ENCODE results near the gene TRMT1.

The TRMT1 gene

DNA sequence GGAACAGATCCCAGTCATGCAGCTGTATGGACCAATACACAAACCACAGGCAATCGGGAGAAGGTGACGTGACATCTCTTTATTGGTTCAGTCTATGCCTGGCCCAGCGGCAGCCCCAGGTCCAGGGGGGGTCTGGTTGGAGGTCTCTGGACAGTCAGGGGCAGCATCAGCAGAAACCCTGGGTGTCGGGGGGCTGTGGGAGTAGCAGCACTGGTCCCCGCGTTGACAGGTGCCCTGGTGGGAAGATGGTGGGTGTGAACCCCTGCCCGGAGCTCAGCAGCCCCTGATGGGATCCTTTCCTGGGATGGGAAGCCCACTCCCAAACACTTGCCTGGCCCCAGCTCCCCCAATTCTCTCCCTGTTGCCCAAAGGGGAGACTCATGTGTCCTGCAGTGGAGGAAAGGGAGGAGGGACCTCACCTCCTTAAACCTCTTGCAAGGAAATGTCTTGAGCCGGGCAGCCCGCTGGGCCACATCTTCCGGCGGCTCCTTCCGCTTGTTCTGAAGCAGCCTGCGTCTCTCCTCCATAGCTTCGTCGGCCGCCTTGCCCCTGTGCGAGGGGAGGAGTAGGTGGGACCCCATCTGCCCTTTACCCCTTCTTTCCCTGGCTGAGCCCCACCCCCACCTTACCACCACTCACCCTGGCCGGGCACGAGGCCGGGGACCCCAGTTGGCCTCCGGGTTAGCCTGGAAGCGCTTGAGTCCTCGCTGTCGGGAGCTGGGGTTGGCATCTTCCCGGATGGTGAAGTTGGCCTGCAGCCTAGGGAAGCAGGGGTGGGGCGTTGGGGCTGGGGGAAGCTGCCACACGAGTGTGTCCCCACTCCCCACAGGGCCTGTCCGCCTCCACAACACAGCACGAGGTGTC, 11.5 kb downstream of the TRMT1 start:
- Histone ChIP-seq H3F3A (ENCODE audit: low read depth) (peaks cover 13% of the 10 kb centered on the region), H3K9me2 (replicated peaks; ENCODE audit: low read depth, low read length) (no peaks in the 10 kb centered on the region), H3K4me2 (ENCODE audit: low read depth, low read length, poor library complexity, severe bottlenecking) (peak overlapping the region; percentile 90), H2AFZ (ENCODE audit: low read length) (peak overlapping the region; percentile 52; the same call in 1 of the 2 replicates), H4K20me1 (ENCODE audit: insufficient read depth, low read length, poor library complexity, severe bottlenecking) (peaks cover 24% of the 10 kb centered on the region), H3K27me3 (ENCODE audit: insufficient read depth, low read length, poor library complexity, severe bottlenecking) (peaks cover 19% of the 10 kb centered on the region), H3K36me3 (ENCODE audit: insufficient read depth, low read length) (peaks cover 14% of the 10 kb centered on the region), H3K4me3 (ENCODE audit: low read length, poor library complexity, severe bottlenecking) (peak overlapping the region; percentile 82), H3K79me2 (ENCODE audit: insufficient read depth, low read length) (peaks cover 66% of the 10 kb centered on the region), H3K9ac (ENCODE audit: low read depth, low read length, poor library complexity, severe bottlenecking) (peak overlapping the region; percentile 100), H3K9me3 (ENCODE audit: insufficient read depth, low read depth, low read length) (no peaks in the 10 kb centered on the region), H3K4me1 (ENCODE audit: insufficient read depth, low read length, poor library complexity, severe bottlenecking) (peaks cover 12% of the 10 kb centered on the region)
- TF ChIP-seq, protein P1, sequence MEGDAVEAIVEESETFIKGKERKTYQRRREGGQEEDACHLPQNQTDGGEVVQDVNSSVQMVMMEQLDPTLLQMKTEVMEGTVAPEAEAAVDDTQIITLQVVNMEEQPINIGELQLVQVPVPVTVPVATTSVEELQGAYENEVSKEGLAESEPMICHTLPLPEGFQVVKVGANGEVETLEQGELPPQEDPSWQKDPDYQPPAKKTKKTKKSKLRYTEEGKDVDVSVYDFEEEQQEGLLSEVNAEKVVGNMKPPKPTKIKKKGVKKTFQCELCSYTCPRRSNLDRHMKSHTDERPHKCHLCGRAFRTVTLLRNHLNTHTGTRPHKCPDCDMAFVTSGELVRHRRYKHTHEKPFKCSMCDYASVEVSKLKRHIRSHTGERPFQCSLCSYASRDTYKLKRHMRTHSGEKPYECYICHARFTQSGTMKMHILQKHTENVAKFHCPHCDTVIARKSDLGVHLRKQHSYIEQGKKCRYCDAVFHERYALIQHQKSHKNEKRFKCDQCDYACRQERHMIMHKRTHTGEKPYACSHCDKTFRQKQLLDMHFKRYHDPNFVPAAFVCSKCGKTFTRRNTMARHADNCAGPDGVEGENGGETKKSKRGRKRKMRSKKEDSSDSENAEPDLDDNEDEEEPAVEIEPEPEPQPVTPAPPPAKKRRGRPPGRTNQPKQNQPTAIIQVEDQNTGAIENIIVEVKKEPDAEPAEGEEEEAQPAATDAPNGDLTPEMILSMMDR (conservative IDR thresholded peaks at IDR 0.05; ENCODE audit: low read length), result peak; percentile 34; the same call in 1 of the 2 replicates
- no peak for TF ChIP-seq EZH2phosphoT487 (IDR thresholded peaks at IDR 0.05; ENCODE audit: borderline replicate concordance)

DNA sequence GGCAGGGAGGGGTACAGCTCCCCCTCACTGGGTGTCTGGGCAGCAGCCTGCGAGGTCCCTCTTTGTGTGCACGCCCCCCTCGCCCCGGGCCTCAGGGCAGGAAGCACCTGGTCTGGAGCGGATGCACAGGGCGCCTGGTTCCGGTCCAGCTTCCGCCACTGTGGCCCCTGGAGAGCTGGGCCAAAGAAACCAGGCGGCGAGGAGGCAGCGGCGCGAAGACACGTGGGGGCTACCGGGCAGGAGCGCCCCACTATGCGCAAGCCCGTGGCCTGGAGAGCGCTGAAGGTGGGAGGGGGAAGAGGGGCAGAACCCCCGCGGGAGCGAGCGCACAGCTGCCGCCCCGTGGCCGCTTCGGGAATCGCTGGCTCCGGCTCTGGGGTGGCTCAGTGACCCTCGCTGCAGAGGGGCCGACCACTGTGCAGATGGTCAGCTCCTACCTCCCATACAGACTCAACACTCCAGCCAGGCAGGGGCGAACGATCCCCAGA, 12.1 kb downstream of the TRMT1 start:
- no peaks in the 10 kb centered on the region for H3K9me3 ChIP-seq (ENCODE audit: insufficient read depth, low read depth, low read length)
- peaks cover 66% of the 10 kb centered on the region for H3K79me2 ChIP-seq (ENCODE audit: insufficient read depth, low read length)
- peak overlapping the region; percentile 94 for H3K4me3 ChIP-seq (ENCODE audit: low read length, poor library complexity, severe bottlenecking)
- H4K20me1 ChIP-seq (ENCODE audit: insufficient read depth, low read length, poor library complexity, severe bottlenecking), result peaks cover 30% of the 10 kb centered on the region
- peaks cover 25% of the 10 kb centered on the region for H3K27me3 ChIP-seq (ENCODE audit: insufficient read depth, low read length, poor library complexity, severe bottlenecking)
- no peak for TF ChIP-seq EZH2phosphoT487 (IDR thresholded peaks at IDR 0.05; ENCODE audit: borderline replicate concordance)
- TF ChIP-seq, protein P1 (conservative IDR thresholded peaks at IDR 0.05; ENCODE audit: low read length), result peak; percentile 83
- peak overlapping the region; percentile 97 for H3K4me2 ChIP-seq (ENCODE audit: low read depth, low read length, poor library complexity, severe bottlenecking)
- peaks cover 18% of the 10 kb centered on the region for H3F3A ChIP-seq (ENCODE audit: low read depth)
- peak overlapping the region; percentile 2; the same call in 1 of the 2 replicates for H2AFZ ChIP-seq (ENCODE audit: low read length)
- H3K4me1 ChIP-seq (ENCODE audit: insufficient read depth, low read length, poor library complexity, severe bottlenecking), result peaks cover 16% of the 10 kb centered on the region
- peaks cover 21% of the 10 kb centered on the region for H3K36me3 ChIP-seq (ENCODE audit: insufficient read depth, low read length)
- no peaks in the 10 kb centered on the region for H3K9me2 ChIP-seq (replicated peaks; ENCODE audit: low read depth, low read length)
- H3K9ac ChIP-seq (ENCODE audit: low read depth, low read length, poor library complexity, severe bottlenecking), result peak overlapping the region; percentile 100

DNA sequence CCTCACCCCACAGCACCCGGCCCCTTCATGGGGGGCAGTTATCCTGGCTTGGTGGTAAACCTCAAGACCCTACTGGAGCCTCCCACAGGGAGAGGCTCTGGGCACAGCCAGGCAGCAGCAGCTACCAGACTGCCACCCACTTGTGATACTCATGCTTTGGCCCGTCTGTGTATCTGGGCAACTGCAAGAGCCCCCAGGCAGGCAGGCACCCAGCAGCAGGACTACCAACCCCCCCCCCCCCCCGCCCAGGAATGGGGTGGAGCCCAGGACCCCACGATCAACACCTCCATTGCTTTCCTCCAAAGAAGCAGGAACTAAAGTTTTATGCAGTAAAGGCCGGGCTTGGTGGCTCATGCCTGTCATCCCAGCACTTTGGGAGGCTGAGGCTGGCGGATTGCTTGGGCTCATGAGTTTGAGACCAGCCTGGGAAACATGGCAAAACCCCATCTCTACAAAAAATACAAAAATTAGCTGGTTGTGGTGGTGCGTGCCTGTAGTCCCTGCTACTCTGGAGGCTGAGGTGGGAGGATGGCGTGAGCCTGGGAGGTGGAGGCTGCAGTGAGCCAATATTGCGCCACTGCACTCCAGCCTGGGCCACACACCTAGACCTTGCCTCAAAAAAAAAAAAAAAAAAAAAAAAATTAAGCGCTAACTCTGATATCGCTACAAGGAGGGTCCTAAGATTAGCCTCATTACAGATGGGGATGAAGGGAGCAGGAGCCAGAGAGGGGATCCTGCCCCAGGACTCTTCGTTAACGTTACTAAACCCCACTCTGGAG, 12.8 kb downstream of the TRMT1 start:
- H3K27me3 ChIP-seq (ENCODE audit: insufficient read depth, low read length, poor library complexity, severe bottlenecking), result peaks cover 30% of the 10 kb centered on the region
- H3K36me3 ChIP-seq (ENCODE audit: insufficient read depth, low read length), result peaks cover 27% of the 10 kb centered on the region
- peaks cover 16% of the 10 kb centered on the region for H3K4me1 ChIP-seq (ENCODE audit: insufficient read depth, low read length, poor library complexity, severe bottlenecking)
- no peaks in the 10 kb centered on the region for H3K9me2 ChIP-seq (replicated peaks; ENCODE audit: low read depth, low read length)
- peaks cover 22% of the 10 kb centered on the region for H3F3A ChIP-seq (ENCODE audit: low read depth)
- peak overlapping the region; percentile 97 for H3K4me2 ChIP-seq (ENCODE audit: low read depth, low read length, poor library complexity, severe bottlenecking)
- peak overlapping the region; percentile 100 for H3K9ac ChIP-seq (ENCODE audit: low read depth, low read length, poor library complexity, severe bottlenecking)
- H3K9me3 ChIP-seq (ENCODE audit: insufficient read depth, low read depth, low read length), result no peaks in the 10 kb centered on the region
- peaks cover 33% of the 10 kb centered on the region for H4K20me1 ChIP-seq (ENCODE audit: insufficient read depth, low read length, poor library complexity, severe bottlenecking)
- H3K4me3 ChIP-seq (ENCODE audit: low read length, poor library complexity, severe bottlenecking), result peak overlapping the region; percentile 94
- no peak overlapping the region for H2AFZ ChIP-seq (ENCODE audit: low read length)
- peaks cover 72% of the 10 kb centered on the region for H3K79me2 ChIP-seq (ENCODE audit: insufficient read depth, low read length)
- TF ChIP-seq, protein P1 (conservative IDR thresholded peaks at IDR 0.05; ENCODE audit: low read length), result no peak
- no peak for TF ChIP-seq EZH2phosphoT487 (IDR thresholded peaks at IDR 0.05; ENCODE audit: borderline replicate concordance)
